SK-N-SH (cell line): ENCODE measurements around the gene REX1BD. TPM values are rescaled to one million over a fixed set of nuclear protein-coding genes. Genes with fewer than 3 reads are reported as not detected.

Experiments used
- CTCF ChIA-PET: fragments of 300-600, 350-600 bp; formaldehyde crosslinking; extraction: SDS; loops from one replicate; lab custom pipeline; 2021; lab: Yijun Ruan, JAX
- POLR2A ChIA-PET: fragments of 350-600 bp; sonication (Branson Sonifier 250); formaldehyde crosslinking; extraction: SDS; loops from one replicate; lab custom pipeline; 2020; ENCODE audit warnings: antibody characterized with exemption, inconsistent platforms; lab: Yijun Ruan, JAX
- DNase-seq: peaks from one replicate; pipeline ENCODE4 v3.0.0; 2012
- H2AFZ ChIP-seq: fragments of 200-600 bp; sonication (generic); 2 replicates; pipeline ENCODE4 v1.8.1; 2016; ENCODE audit warnings: antibody characterized with exemption, mild to moderate bottlenecking, low read depth
- H3F3A ChIP-seq: fragments of 200-600 bp; sonication (generic); replicated peaks from 2 replicates; pipeline ENCODE3; 2016; ENCODE audit warnings: antibody characterized with exemption, mild to moderate bottlenecking; ENCODE audit not compliant: insufficient read depth
- H3K27ac ChIP-seq, 2 experiments: fragments of 200-500 bp in 1 of 2; fragments of 200-600 bp in 1 of 2; sonication (Bioruptor generic) in 1 of 2; sonication (generic), shearing (Covaris generic) in 1 of 2; 2 replicates each; pipeline versions ENCODE4 v1.5.1 to v1.6.1; 2014 to 2016; ENCODE audit warnings: low read depth in 2 of 2, inconsistent platforms in 1 of 2, low read length in 1 of 2, mild to moderate bottlenecking in 1 of 2, mixed read lengths in 1 of 2
- H3K27me3 ChIP-seq: fragments of 200-600 bp; sonication (generic), shearing (Covaris generic); 2 replicates; pipeline ENCODE4 v1.6.1; 2016; ENCODE audit warnings: mixed run types; ENCODE audit not compliant: insufficient read depth
- H3K36me3 ChIP-seq, 2 experiments: fragments of 200-500 bp in 1 of 2; fragments of 200-600 bp in 1 of 2; sonication (Bioruptor generic) in 1 of 2; sonication (generic) in 1 of 2; replicated peaks in 1 of 2; 2 replicates each; pipeline versions ENCODE3 to v1.5.1; 2014 to 2016; ENCODE audit warnings: low read length in 1 of 2, mild to moderate bottlenecking in 1 of 2; ENCODE audit not compliant: insufficient read depth in 2 of 2, control insufficient read depth in 1 of 2
- H3K4me1 ChIP-seq, 2 experiments: fragments of 200-500 bp in 1 of 2; fragments of 200-600 bp in 1 of 2; sonication (Bioruptor generic) in 1 of 2; sonication (generic), shearing (Covaris generic) in 1 of 2; 2 replicates each; pipeline versions ENCODE4 v1.5.1 to v1.6.1; 2014 to 2016; ENCODE audit warnings: low read depth in 1 of 2, low read length in 1 of 2, mixed run types in 1 of 2; ENCODE audit not compliant: insufficient read depth in 2 of 2, control insufficient read depth in 1 of 2
- H3K4me2 ChIP-seq: fragments of 200-600 bp; sonication (generic), shearing (Covaris generic); 2 replicates; pipeline ENCODE4 v1.6.1; 2017; ENCODE audit warnings: mixed run types
- H3K4me3 ChIP-seq, 2 experiments: fragments of 200-500 bp in 1 of 2; fragments of 200-600 bp in 1 of 2; sonication (Bioruptor generic) in 1 of 2; sonication (generic), shearing (Covaris generic) in 1 of 2; 2 replicates each; pipeline versions ENCODE4 v1.5.1 to v1.8.1; 2014 to 2016; ENCODE audit warnings: low read depth in 2 of 2, inconsistent platforms in 1 of 2, low read length in 1 of 2, mild to moderate bottlenecking in 1 of 2, mixed read lengths in 1 of 2, moderate library complexity in 1 of 2
- H3K79me2 ChIP-seq: fragments of 200-600 bp; sonication (generic); 2 replicates; pipeline ENCODE4 v1.8.1; 2017; ENCODE audit warnings: mild to moderate bottlenecking; ENCODE audit not compliant: insufficient read depth
- H3K9ac ChIP-seq: fragments of 200-600 bp; sonication (generic); 2 replicates; pipeline ENCODE4 v1.6.1; 2017; ENCODE audit warnings: mixed run types
- H3K9me2 ChIP-seq: fragments of 200-600 bp; sonication (generic); 2 replicates; pipeline ENCODE4 v1.6.1; 2017; ENCODE audit warnings: mixed run types
- H3K9me3 ChIP-seq: fragments of 200-600 bp; sonication (generic); 2 replicates; pipeline ENCODE4 v1.6.1; 2017; ENCODE audit warnings: mixed run types, mild to moderate bottlenecking, moderate library complexity
- H4K20me1 ChIP-seq: fragments of 200-600 bp; sonication (generic); 2 replicates; pipeline ENCODE4 v1.6.1; 2017; ENCODE audit warnings: mild to moderate bottlenecking, mixed run types; ENCODE audit not compliant: insufficient read depth
- CTCF ChIP-seq: fragments of 200-600 bp; sonication (generic); IDR thresholded peaks from 2 replicates; pipeline ENCODE4 v1.6.1; 2017; ENCODE audit warnings: antibody characterized with exemption, mild to moderate bottlenecking, moderate library complexity
- RFX5 ChIP-seq: IDR thresholded peaks from 2 replicates; pipeline ENCODE4 v1.6.1; 2012; ENCODE audit warnings: mild to moderate bottlenecking, improper control_type of control experiment, low read length
- WGBS: methylation state at CpG from one replicate; pipeline ENCODE4 v1.1.6; 2017; ENCODE audit warnings: low lambda C conversion rate; 5-methylcytosine and 5-hydroxymethylcytosine counted together
- polyA plus RNA-seq, 3 experiments: library from polyadenylated mRNA; depleted of rRNA; stranded (reverse); fragments of >200 nt; gene quantifications; 2 replicates each; pipeline ENCODE4 v1.2.3, GENCODE V29; 2012
- small RNA-seq, 7 experiments: library from RNA; depleted of rRNA; stranded (forward); fragments of <200 nt; gene quantifications; one replicate each; pipeline ENCODE3, GENCODE V24; 2012

The REX1BD gene
- polyA plus RNA-seq, 1 of the 3 experiments (the other 2 are of a cell fraction), result 159 TPM

DNA sequence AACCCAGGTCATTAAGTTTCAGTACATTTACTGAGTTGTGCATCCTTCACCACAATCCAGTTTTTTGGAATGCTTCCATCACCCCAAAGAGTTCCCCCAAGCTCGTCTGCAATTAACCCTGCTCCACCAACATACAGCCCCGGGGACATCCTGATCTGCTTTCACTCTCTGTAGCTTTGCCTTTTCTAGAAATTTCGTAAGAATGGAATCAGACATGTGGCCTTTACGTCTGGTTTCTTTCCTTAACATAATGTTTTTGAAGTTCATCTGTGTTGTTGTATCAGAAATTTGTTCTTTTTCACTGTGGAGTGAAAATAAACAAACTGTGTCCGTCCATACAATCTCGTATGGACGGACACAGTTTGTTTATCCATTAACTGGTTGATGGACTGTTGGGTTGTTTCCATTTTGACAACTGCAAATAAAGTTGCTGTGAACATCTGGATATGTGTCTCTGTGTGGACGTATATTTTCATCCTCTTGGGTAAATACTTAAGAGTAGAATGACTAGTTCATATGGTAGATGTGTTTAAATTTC is 51.2 kb downstream of the REX1BD start:
- Histone ChIP-seq H3K4me1 (peaks cover 0 to 15% of the 10 kb centered on the region in 2 experiments; a peak in 2 of 4 replicates), H3K9me2 (no peaks in the 10 kb centered on the region), H3K27ac (no peak overlapping the region), H3K27me3 (no peaks in the 10 kb centered on the region), H2AFZ (no peak overlapping the region), H3K4me3 (no peak overlapping the region), H3K36me3 (no peaks in the 10 kb centered on the region), H3K9me3 (no peaks in the 10 kb centered on the region), H3K4me2 (no peak overlapping the region), H3K9ac (no peak overlapping the region), H4K20me1 (no peaks in the 10 kb centered on the region), H3K79me2 (peaks cover 55% of the 10 kb centered on the region), H3F3A (peaks cover 4% of the 10 kb centered on the region)
- TF ChIP-seq RFX5 (no peak), CTCF (no peak)
- ChIA-PET POLR2A (no interaction called here), CTCF (interaction anchor here (1.0 to 1.8 kb wide), 2 partner anchors 17 to 226 kb away, joined by 3 to 5 read pairs; no protein-coding TSS in a partner anchor)
- 91% methylated on average over 8 of the region's 8 CpGs for WGBS
- DNase-seq, result no peak

Small RNAs within 50 kb of the gene (small RNA-seq; reads per million reads assigned to genes)
- 0 reads per million in 7 experiments for gene RN7SL155P

Other genes starting within 250 kb of the REX1BD start
- gene PGPEP1, start 248.2 kb upstream of the REX1BD start, polyA plus RNA-seq (2012; rRNA removed), result 13.8 and 13.9 TPM in 2 replicates
- 74.1 and 129 TPM in 2 replicates for gene GDF15, start 202.6 kb upstream of the REX1BD start, polyA plus RNA-seq (2012; rRNA removed)
- gene LRRC25, start 191.2 kb upstream of the REX1BD start, polyA plus RNA-seq (2012; rRNA removed), result not detected in 2 replicates
- 22.5 and 24.9 TPM in 2 replicates for gene SSBP4, start 169.4 kb upstream of the REX1BD start, polyA plus RNA-seq (2012; rRNA removed)
- 48.0 and 49.4 TPM in 2 replicates for gene ISYNA1, start 150.7 kb upstream of the REX1BD start, polyA plus RNA-seq (2012; rRNA removed)
- 3.6 and 7.4 TPM in 2 replicates for gene ELL, start 66.7 kb upstream of the REX1BD start, polyA plus RNA-seq (2012; rRNA removed)
- 227 and 273 TPM in 2 replicates for gene FKBP8, start 45.2 kb upstream of the REX1BD start, polyA plus RNA-seq (2012; rRNA removed)
- 151 and 165 TPM in 2 replicates for gene KXD1, start 30.9 kb upstream of the REX1BD start, polyA plus RNA-seq (2012; rRNA removed)
- 2,690 and 3,026 TPM in 2 replicates for gene UBA52, start 16.9 kb upstream of the REX1BD start, polyA plus RNA-seq (2012; rRNA removed)
- 0.71 and 0.84 TPM in 2 replicates for gene CRLF1, start 18.0 kb downstream of the REX1BD start, polyA plus RNA-seq (2012; rRNA removed)
- 5.8 and 9.6 TPM in 2 replicates for gene TMEM59L, start 24.1 kb downstream of the REX1BD start, polyA plus RNA-seq (2012; rRNA removed)
- gene KLHL26, start 48.2 kb downstream of the REX1BD start, polyA plus RNA-seq (2012; rRNA removed), result 1.9 and 4.6 TPM in 2 replicates
- gene CRTC1, start 94.9 kb downstream of the REX1BD start, polyA plus RNA-seq (2012; rRNA removed), result 2.2 and 5.0 TPM in 2 replicates
- 0.26 and 0.42 TPM in 2 replicates for gene COMP, start 202.5 kb downstream of the REX1BD start, polyA plus RNA-seq (2012; rRNA removed)
- gene UPF1, start 243.2 kb downstream of the REX1BD start, polyA plus RNA-seq (2012; rRNA removed), result 20.3 and 33.3 TPM in 2 replicates